Neural progenitor cell (in vitro differentiated cells): Measurements from ENCODE around the gene ULK4. TPM values are rescaled to one million over a fixed set of nuclear protein-coding genes. Genes with fewer than 3 reads are reported as not detected.

Source experiments
- DNase-seq: peaks from one replicate; pipeline ENCODE4 v3.0.0-alpha.2; 2016; ENCODE audit warnings: low spot score
- H2AFZ ChIP-seq: fragments of 200-600 bp; sonication (generic); replicated peaks from 2 replicates; pipeline ENCODE4 v1.6.1; 2016; ENCODE audit warnings: antibody characterized with exemption
- H3F3A ChIP-seq: fragments of 200-600 bp; sonication (generic); 2 replicates; pipeline ENCODE4 v1.6.1; 2016; ENCODE audit warnings: antibody characterized with exemption, low read depth
- H3K27ac ChIP-seq: fragments of 200-600 bp; sonication (generic); 2 replicates; pipeline ENCODE4 v1.5.1; 2016; ENCODE audit warnings: mild to moderate bottlenecking
- H3K27me3 ChIP-seq: fragments of 200-600 bp; sonication (generic); 2 replicates; pipeline ENCODE4 v1.6.1; 2016; ENCODE audit warnings: mild to moderate bottlenecking, moderate library complexity
- H3K36me3 ChIP-seq: fragments of 200-600 bp; sonication (generic); 2 replicates; pipeline ENCODE4 v1.5.1; 2016
- H3K4me1 ChIP-seq: fragments of 200-600 bp; sonication (generic); 2 replicates; pipeline ENCODE4 v1.6.1; 2016; ENCODE audit warnings: mixed run types
- H3K4me2 ChIP-seq: fragments of 200-600 bp; sonication (generic); 2 replicates; pipeline ENCODE4 v1.6.1; 2016
- H3K4me3 ChIP-seq: fragments of 200-600 bp; sonication (generic); 2 replicates; pipeline ENCODE4 v1.5.1; 2016
- H3K79me2 ChIP-seq: fragments of 200-600 bp; sonication (generic); 2 replicates; pipeline ENCODE4 v1.6.1; 2016; ENCODE audit warnings: low read depth
- H3K9ac ChIP-seq: fragments of 200-600 bp; sonication (generic); 2 replicates; pipeline ENCODE4 v1.6.1; 2016
- H3K9me3 ChIP-seq: fragments of 200-600 bp; sonication (generic); 2 replicates; pipeline ENCODE4 v1.5.1; 2016; ENCODE audit warnings: low read depth
- H4K20me1 ChIP-seq: fragments of 200-600 bp; sonication (generic); 2 replicates; pipeline ENCODE4 v1.6.1; 2016; ENCODE audit warnings: low read depth
- H3K27ac Mint-ChIP-seq: 3 replicates; pipeline ENCODE4 v1.8.0; 2021; ENCODE audit warnings: mixed read lengths
- H3K27me3 Mint-ChIP-seq: 2 replicates; pipeline ENCODE4 v1.8.0; 2022; ENCODE audit warnings: low read depth, mild to moderate bottlenecking, inconsistent platforms, moderate library complexity, mixed read lengths; ENCODE audit not compliant: insufficient read depth
- H3K36me3 Mint-ChIP-seq: 3 replicates; pipeline ENCODE4 v1.8.0; 2021; ENCODE audit warnings: mixed read lengths
- H3K4me1 Mint-ChIP-seq: 3 replicates; pipeline ENCODE4 v1.8.0; 2021; ENCODE audit warnings: mixed read lengths
- H3K4me3 Mint-ChIP-seq: 3 replicates; pipeline ENCODE4 v1.8.0; 2021; ENCODE audit warnings: mild to moderate bottlenecking, moderate library complexity, mixed read lengths
- H3K9me3 Mint-ChIP-seq: 3 replicates; pipeline ENCODE4 v1.8.0; 2020; ENCODE audit warnings: mixed read lengths
- CTCF ChIP-seq: fragments of 200-600 bp; sonication (generic); IDR thresholded peaks from 2 replicates; pipeline ENCODE4 v1.5.1; 2017; ENCODE audit warnings: antibody characterized with exemption, mild to moderate bottlenecking
- EZH2 ChIP-seq: fragments of 200-600 bp; sonication (generic); IDR thresholded peaks from 2 replicates; pipeline ENCODE4 v1.6.1; 2017; ENCODE audit warnings: antibody characterized with exemption, mild to moderate bottlenecking, moderate library complexity
- EZH2phosphoT487 ChIP-seq: fragments of 200-600 bp; sonication (generic); IDR thresholded peaks from 2 replicates; pipeline ENCODE4 v1.6.1; 2017; ENCODE audit warnings: antibody characterized with exemption
- total RNA-seq: library from RNA; depleted of rRNA; stranded (reverse); fragments of >200 nt; gene quantifications from 2 replicates; pipeline ENCODE4 v1.2.3, GENCODE V29; 2015; ENCODE audit warnings: low replicate concordance

ULK4 gene
- total RNA-seq, 1 donor from 2014 or later: 33.0 TPM

GRCh38 chr3:41469083-41469482, 492.8 kb downstream of the ULK4 start:
- Histone ChIP-seq H3K9ac (no peak overlapping the region), H3K36me3 (no peaks in the 10 kb centered on the region), H3F3A (no peaks in the 10 kb centered on the region), H3K27ac (no peak overlapping the region), H4K20me1 (no peaks in the 10 kb centered on the region), H3K4me2 (no peak overlapping the region), H3K9me3 (peaks cover 14% of the 10 kb centered on the region), H3K27me3 (no peaks in the 10 kb centered on the region), H3K79me2 (no peaks in the 10 kb centered on the region), H3K4me1 (no peaks in the 10 kb centered on the region), H3K4me3 (no peak overlapping the region), H2AFZ (no peak overlapping the region)
- Mint-ChIP-seq H3K4me1 (no peaks in the 10 kb centered on the region), H3K9me3 (peaks cover 35% of the 10 kb centered on the region), H3K27me3 (no peaks in the 10 kb centered on the region), H3K27ac (no peak overlapping the region), H3K36me3 (no peaks in the 10 kb centered on the region), H3K4me3 (no peak overlapping the region)
- TF ChIP-seq EZH2phosphoT487 (no peak), EZH2 (no peak), CTCF (no peak)
- no peak for DNase-seq

- H3K79me2 ChIP-seq: no peaks in the 10 kb centered on the region
- H2AFZ ChIP-seq: no peak overlapping the region
- no peaks in the 10 kb centered on the region for H3K36me3 Mint-ChIP-seq
- no peak overlapping the region for H3K27ac ChIP-seq
- TF ChIP-seq CTCF: no peak
- no peak for TF ChIP-seq EZH2
- no peak for TF ChIP-seq EZH2phosphoT487
- no peaks in the 10 kb centered on the region for H3K4me1 Mint-ChIP-seq
- H3K9me3 Mint-ChIP-seq: peaks cover 26% of the 10 kb centered on the region
- no peak for DNase-seq
- H3K27ac Mint-ChIP-seq: no peak overlapping the region
- H3K27me3 ChIP-seq: no peaks in the 10 kb centered on the region
- no peak overlapping the region for H3K4me3 Mint-ChIP-seq
- no peak overlapping the region for H3K4me2 ChIP-seq
- H3K4me3 ChIP-seq: no peak overlapping the region
- no peaks in the 10 kb centered on the region for H3K4me1 ChIP-seq
- H3K9me3 ChIP-seq: peaks cover 14% of the 10 kb centered on the region
- no peak overlapping the region for H3K9ac ChIP-seq
- no peaks in the 10 kb centered on the region for H3F3A ChIP-seq
- no peaks in the 10 kb centered on the region for H4K20me1 ChIP-seq
- H3K36me3 ChIP-seq: no peaks in the 10 kb centered on the region
- H3K27me3 Mint-ChIP-seq: no peaks in the 10 kb centered on the region
These were observed 494.4 kb downstream of the ULK4 start for GRCh38 chr3:41467481-41467880.

GRCh38 chr3:41464858-41465257, 497.0 kb downstream of the ULK4 start:
- H3K9ac ChIP-seq: no peak overlapping the region
- no peak overlapping the region for H3K4me2 ChIP-seq
- H3K9me3 ChIP-seq: no peaks in the 10 kb centered on the region
- H3K79me2 ChIP-seq: no peaks in the 10 kb centered on the region
- DNase-seq: no peak
- H3K27me3 Mint-ChIP-seq: no peaks in the 10 kb centered on the region
- no peak overlapping the region for H3K4me3 Mint-ChIP-seq
- no peaks in the 10 kb centered on the region for H4K20me1 ChIP-seq
- TF ChIP-seq EZH2phosphoT487: no peak
- no peak for TF ChIP-seq CTCF
- TF ChIP-seq EZH2: no peak
- no peaks in the 10 kb centered on the region for H3K4me1 Mint-ChIP-seq
- H3K27me3 ChIP-seq: no peaks in the 10 kb centered on the region
- H3K4me1 ChIP-seq: no peaks in the 10 kb centered on the region
- H3K27ac ChIP-seq: no peak overlapping the region
- H3K9me3 Mint-ChIP-seq: peaks cover 12% of the 10 kb centered on the region
- no peaks in the 10 kb centered on the region for H3F3A ChIP-seq
- H2AFZ ChIP-seq: no peak overlapping the region
- no peak overlapping the region for H3K4me3 ChIP-seq
- no peaks in the 10 kb centered on the region for H3K36me3 Mint-ChIP-seq
- H3K27ac Mint-ChIP-seq: no peak overlapping the region
- no peaks in the 10 kb centered on the region for H3K36me3 ChIP-seq
